Right cardiac atrium (tissue), 5 donors: ENCODE data around the gene JARID2. TPM values are rescaled to one million over a fixed set of nuclear protein-coding genes. Genes with fewer than 3 reads are reported as not detected.

ENCODE experiments used
- ATAC-seq, 2 donors: fragments of 200-7000 bp; cut with Tn5 transposase; one replicate each; pipeline versions ENCODE4 v1.8.0 to v1.9.1; 2020; ENCODE audit warnings: moderate library complexity in 2 of 2, mild to moderate bottlenecking in 1 of 2
- DNase-seq, 3 donors: peaks; one replicate each; pipeline ENCODE4 v3.0.0-alpha.2; 2020
- H3K27ac ChIP-seq: one replicate; pipeline ENCODE4 v1.5.1; 2013; ENCODE audit warnings: mild to moderate bottlenecking, low read length, control low read depth, moderate library complexity
- H3K27me3 ChIP-seq: one replicate; pipeline ENCODE4 v1.6.1; 2013; ENCODE audit not compliant: control insufficient read depth, insufficient read depth
- H3K4me1 ChIP-seq: one replicate; pipeline ENCODE4 v1.6.1; 2013; ENCODE audit warnings: low read length; ENCODE audit not compliant: control insufficient read depth, insufficient read depth
- H3K4me3 ChIP-seq: one replicate; pipeline ENCODE4 v1.5.1; 2013; ENCODE audit warnings: low read length, control low read depth
- H3K9me3 ChIP-seq: one replicate; pipeline ENCODE4 v1.6.1; 2013; ENCODE audit warnings: low read length; ENCODE audit not compliant: control insufficient read depth
- WGBS: extraction: QIAGEN DNeasy Blood & Tissue Kit; methylation state at CpG from one replicate; pipeline ENCODE4 v1.1.7; 2013; 5-methylcytosine and 5-hydroxymethylcytosine counted together
- intact Hi-C, 4 donors: fragments of 100-400 bp; cut with DNase I; formaldehyde crosslinking; loops; one replicate each; pipeline versions ENCODE4 v1.11.0 to v1.14.0; 2022 to 2023
- polyA plus RNA-seq: library from polyadenylated mRNA; stranded (reverse); fragments of 200-250 nt; gene quantifications from one replicate; pipeline ENCODE4 v1.2.3, GENCODE V29; 2013
- total RNA-seq, 4 donors: library from RNA; stranded (reverse); fragmentation: NEBNext Ultra II Directional; extraction: Animal tissue kit (Norgen Biotek cat#: 25700); gene quantifications; one replicate each; pipeline ENCODE4 v1.2.1, GENCODE V29; 2021
- donor health status: healthy with polysubstance abuse.
- donor health status: DM: no; HTN: yes; CAD: no.
- donor health status: DM: no; HTN: no; CAD: no.
- donor health status: DM: no; HTN: yes; CAD: no; lungs with severe emphysema.
- donor health status: DM: yes; HTN: yes; CAD: no.

The JARID2 gene
- total and polyA plus RNA-seq, 5 donors = 4.1 to 10.1 (median 9.1) TPM

GRCh38 chr6:15515226-15515625 is 269.4 kb downstream of the JARID2 start:
- H3K27me3 ChIP-seq = no peaks in the 10 kb centered on the region
- 95% methylated on average over 6 of the region's 6 CpGs for WGBS
- H3K9me3 ChIP-seq = no peaks in the 10 kb centered on the region
- H3K27ac ChIP-seq = no peak overlapping the region
- ATAC-seq (no peak), DNase-seq (no peak)
- no peak overlapping the region for H3K4me3 ChIP-seq
- no peaks in the 10 kb centered on the region for H3K4me1 ChIP-seq
- intact Hi-C loops = loop anchor here in 1 of 4 donors (10.0 kb wide), 1 partner anchor 110 kb away; no protein-coding TSS in a partner anchor

- H3K27me3 ChIP-seq = no peaks in the 10 kb centered on the region
- H3K9me3 ChIP-seq = no peaks in the 10 kb centered on the region
- intact Hi-C loops = loop anchor here in 1 of 4 donors (10.0 kb wide), 1 partner anchor 109 kb away; no protein-coding TSS in a partner anchor
- no peak for ATAC-seq
- DNase-seq = no peak
- no peak overlapping the region for H3K4me3 ChIP-seq
- H3K4me1 ChIP-seq = no peaks in the 10 kb centered on the region
- WGBS = 73% methylated on average over 18 of the region's 18 CpGs
- no peak overlapping the region for H3K27ac ChIP-seq
Measured at GRCh38 chr6:15515660-15516375, 269.9 kb downstream of the JARID2 start.

- no peaks in the 10 kb centered on the region for H3K9me3 ChIP-seq
- H3K4me1 ChIP-seq = no peaks in the 10 kb centered on the region
- no peak overlapping the region for H3K27ac ChIP-seq
- DNase-seq = no peak
- no peaks in the 10 kb centered on the region for H3K27me3 ChIP-seq
- 96% methylated on average over 13 of the region's 13 CpGs for WGBS
- H3K4me3 ChIP-seq = no peak overlapping the region
- intact Hi-C loops = loop anchor here in 1 of 4 donors (10.0 kb wide), 1 partner anchor 108 kb away; no protein-coding TSS in a partner anchor
- no peak for ATAC-seq
Measured at GRCh38 chr6:15516378-15516777, 270.5 kb downstream of the JARID2 start.

- Histone ChIP-seq H3K4me1 (no peaks in the 10 kb centered on the region), H3K4me3 (no peak overlapping the region), H3K27ac (no peak overlapping the region), H3K27me3 (no peaks in the 10 kb centered on the region), H3K9me3 (no peaks in the 10 kb centered on the region)
- 96% methylated on average over 29 of the region's 29 CpGs for WGBS
- no peak for DNase-seq
- ATAC-seq = no peak
- intact Hi-C loops = loop anchor here in 1 of 4 donors (10.0 kb wide), 1 partner anchor 108 kb away; no protein-coding TSS in a partner anchor
Measured at GRCh38 chr6:15516923-15517560, 271.2 kb downstream of the JARID2 start.

- 95% methylated on average over 11 of the region's 11 CpGs for WGBS
- Histone ChIP-seq H3K9me3 (no peaks in the 10 kb centered on the region), H3K27ac (no peak overlapping the region), H3K27me3 (no peaks in the 10 kb centered on the region), H3K4me3 (no peak overlapping the region), H3K4me1 (no peaks in the 10 kb centered on the region)
- intact Hi-C loops = loop anchor here in 1 of 4 donors (10.0 kb wide), 1 partner anchor 107 kb away; no protein-coding TSS in a partner anchor
- DNase-seq = no peak
- ATAC-seq = no peak
Measured at GRCh38 chr6:15517600-15517999, 271.7 kb downstream of the JARID2 start.

GRCh38 chr6:15518057-15518456 is 272.2 kb downstream of the JARID2 start:
- Histone ChIP-seq H3K9me3 (no peaks in the 10 kb centered on the region), H3K27ac (no peak overlapping the region), H3K27me3 (no peaks in the 10 kb centered on the region), H3K4me3 (no peak overlapping the region), H3K4me1 (no peaks in the 10 kb centered on the region)
- DNase-seq (no peak), ATAC-seq (no peak)
- 96% methylated on average over 9 of the region's 9 CpGs for WGBS
- intact Hi-C loops = loop anchor here in 1 of 4 donors (10.0 kb wide), 1 partner anchor 107 kb away; no protein-coding TSS in a partner anchor

GRCh38 chr6:15518878-15519277 is 273.0 kb downstream of the JARID2 start:
- intact Hi-C loops = loop anchor here in 1 of 4 donors (10.0 kb wide), 1 partner anchor 106 kb away; no protein-coding TSS in a partner anchor
- no peaks in the 10 kb centered on the region for H3K4me1 ChIP-seq
- no peaks in the 10 kb centered on the region for H3K9me3 ChIP-seq
- H3K27ac ChIP-seq = no peak overlapping the region
- WGBS = 97% methylated on average over 10 of the region's 10 CpGs
- no peak for ATAC-seq
- DNase-seq = no peak
- H3K27me3 ChIP-seq = no peaks in the 10 kb centered on the region
- no peak overlapping the region for H3K4me3 ChIP-seq

- 79% methylated on average over 6 of the region's 6 CpGs for WGBS
Measured at GRCh38 chr6:15519681-15520080, 273.8 kb downstream of the JARID2 start.

GRCh38 chr6:15520626-15521203 is 274.8 kb downstream of the JARID2 start:
- ATAC-seq (no peak), DNase-seq (no peak)
- Histone ChIP-seq H3K27me3 (no peaks in the 10 kb centered on the region), H3K4me1 (no peaks in the 10 kb centered on the region), H3K4me3 (no peak overlapping the region), H3K27ac (no peak overlapping the region), H3K9me3 (no peaks in the 10 kb centered on the region)
- intact Hi-C loops = loop anchor here in 1 of 4 donors (10.0 kb wide), 1 partner anchor 94 kb away; no protein-coding TSS in a partner anchor
- WGBS = 90% methylated on average over 20 of the region's 20 CpGs

More at GRCh38 chr6:15519681-15520080, 273.8 kb downstream of the JARID2 start:
- no peak overlapping the region for H3K4me3 ChIP-seq
- DNase-seq (no peak), ATAC-seq (no peak)
- intact Hi-C loops = loop anchor here in 2 of 4 donors (10.0 kb wide), 2 partner anchors 95 to 105 kb away; no protein-coding TSS in a partner anchor
- no peaks in the 10 kb centered on the region for H3K4me1 ChIP-seq
- no peak overlapping the region for H3K27ac ChIP-seq
- no peaks in the 10 kb centered on the region for H3K9me3 ChIP-seq
- H3K27me3 ChIP-seq = no peaks in the 10 kb centered on the region

- WGBS = 68% methylated on average over 6 of the region's 6 CpGs
- no peak for ATAC-seq
Measured at GRCh38 chr6:15521582-15521981, 275.7 kb downstream of the JARID2 start.

More at GRCh38 chr6:15521582-15521981, 275.7 kb downstream of the JARID2 start:
- H3K27ac ChIP-seq = no peak overlapping the region
- H3K9me3 ChIP-seq = no peaks in the 10 kb centered on the region
- H3K4me1 ChIP-seq = no peaks in the 10 kb centered on the region
- no peak overlapping the region for H3K4me3 ChIP-seq
- intact Hi-C loops = loop anchor here in 1 of 4 donors (10.0 kb wide), 1 partner anchor 93 kb away; no protein-coding TSS in a partner anchor
- DNase-seq = no peak
- no peaks in the 10 kb centered on the region for H3K27me3 ChIP-seq
